ENCODE results near the gene NPIPB8. TPM values are rescaled to one million over a fixed set of nuclear protein-coding genes. Genes with fewer than 3 reads are reported as not detected.
"Not testable (repeated sequence)": the region's sequence is repeated elsewhere in the genome, so short reads cannot be mapped to it uniquely, and the experiment has no call there.

NPIPB8 gene
- total RNA-seq: not detected

DNA sequence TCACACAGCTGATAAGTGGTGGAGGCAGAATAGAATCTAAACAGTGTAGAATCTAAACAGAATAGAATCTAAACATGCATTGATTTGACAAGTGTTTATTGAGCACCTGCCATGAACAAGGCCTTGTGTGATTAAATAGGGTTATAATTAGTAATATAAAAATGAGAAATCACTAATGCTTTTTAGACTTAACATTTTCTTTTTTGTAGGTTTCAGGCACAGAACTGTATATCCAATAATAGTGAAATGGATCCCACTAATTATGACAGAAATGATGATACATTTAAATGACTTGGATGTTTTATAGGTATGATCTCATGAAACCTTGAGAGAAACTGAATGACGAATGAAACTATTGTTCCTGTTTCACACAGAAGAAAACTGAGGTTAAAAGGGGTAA, at the start of gene NPIPB8:
TSS of gene NPIPB8 (plus strand) at position 301 of the 400 bp plus-strand sequence. CDS start 296 bp downstream, outside the sequence.
- DNase-seq (ENCODE audit: low spot score): not testable (repeated sequence)

DNA sequence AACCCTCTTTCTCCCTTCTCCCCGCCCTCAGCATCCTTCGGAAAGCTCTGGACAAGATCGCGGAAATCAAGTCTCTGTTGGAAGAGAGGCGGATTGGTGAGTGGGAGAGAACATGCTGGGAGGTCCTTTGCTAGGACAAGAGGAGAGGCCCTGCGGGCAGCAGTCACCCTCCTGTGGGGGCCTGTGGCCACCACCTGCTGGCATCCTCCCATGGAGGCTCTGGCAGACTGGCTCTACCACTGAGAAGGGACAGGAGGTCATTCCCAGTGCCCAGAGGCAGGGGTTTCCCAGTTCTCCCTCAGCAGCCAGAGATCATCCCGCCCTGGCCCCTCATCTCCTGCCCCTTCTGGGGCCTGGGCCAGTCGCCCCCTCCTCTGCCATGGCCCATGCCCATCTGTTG, 48.8 kb upstream of the NPIPB8 start:
- no peak for DNase-seq (ENCODE audit: low spot score)

DNA sequence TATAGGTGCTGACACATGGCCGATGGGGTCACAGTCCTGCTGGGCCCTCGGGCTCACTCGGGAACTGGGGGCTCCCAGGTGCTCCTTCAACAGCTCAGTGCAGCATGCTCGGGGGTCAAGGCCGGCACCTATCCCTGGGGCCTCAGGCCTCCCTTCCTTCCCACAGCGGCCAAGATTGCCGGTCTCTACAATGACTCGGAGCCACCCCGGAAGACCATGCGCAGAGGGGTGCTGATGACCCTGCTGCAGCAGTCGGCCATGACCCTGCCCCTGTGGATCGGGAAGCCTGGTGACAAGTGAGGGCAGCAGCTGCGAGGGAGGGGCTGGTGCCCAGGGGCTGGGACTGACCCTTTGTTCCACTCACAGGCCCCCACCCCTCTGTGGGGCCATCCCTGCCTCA, 47.9 kb upstream of the NPIPB8 start:
- DNase-seq (ENCODE audit: low spot score): no peak

DNA sequence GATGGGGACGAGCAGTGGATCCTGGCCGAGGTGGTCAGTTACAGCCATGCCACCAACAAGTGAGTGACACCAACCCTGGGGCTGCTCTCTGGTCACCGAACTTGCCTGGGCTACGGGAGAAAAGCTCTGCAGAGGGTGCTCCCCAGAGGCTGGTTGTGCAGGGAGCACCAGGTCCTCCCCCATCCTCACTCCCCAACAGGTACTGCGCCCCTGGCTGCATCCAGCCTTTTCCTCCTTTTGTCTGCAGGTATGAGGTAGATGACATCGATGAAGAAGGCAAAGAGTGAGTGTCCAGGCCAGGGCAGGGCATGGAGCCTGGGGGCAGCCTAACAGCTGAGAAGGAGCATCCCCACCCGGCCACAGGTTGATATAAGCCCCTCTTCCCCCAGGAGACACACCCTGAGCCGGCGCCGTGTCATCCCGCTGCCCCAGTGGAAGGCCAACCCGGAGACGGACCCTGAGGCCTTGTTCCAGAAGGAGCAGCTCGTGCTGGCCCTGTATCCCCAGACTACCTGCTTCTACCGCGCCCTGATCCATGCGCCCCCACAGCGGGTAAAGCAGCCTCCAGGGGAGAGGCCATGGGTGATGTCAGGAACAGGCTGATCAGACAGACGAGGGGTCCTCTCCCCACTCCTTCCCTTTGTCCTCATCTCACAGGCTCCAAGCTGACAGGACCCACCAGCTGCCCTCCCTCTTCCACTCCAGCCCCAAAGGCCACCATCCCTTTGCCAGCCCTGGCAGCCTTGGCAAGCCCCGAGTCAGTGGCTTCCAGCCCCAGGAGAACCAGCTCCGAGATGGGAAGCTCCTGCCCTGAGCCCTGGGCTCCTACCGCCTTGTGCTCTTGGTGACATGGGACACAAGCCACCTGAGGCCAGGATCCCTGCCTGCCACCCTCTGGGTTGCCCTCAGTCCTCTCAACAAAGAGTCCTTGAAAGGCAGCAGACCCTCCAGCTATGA, 47.2 kb upstream of the NPIPB8 start:
- DNase-seq (ENCODE audit: low spot score): no peak

DNA sequence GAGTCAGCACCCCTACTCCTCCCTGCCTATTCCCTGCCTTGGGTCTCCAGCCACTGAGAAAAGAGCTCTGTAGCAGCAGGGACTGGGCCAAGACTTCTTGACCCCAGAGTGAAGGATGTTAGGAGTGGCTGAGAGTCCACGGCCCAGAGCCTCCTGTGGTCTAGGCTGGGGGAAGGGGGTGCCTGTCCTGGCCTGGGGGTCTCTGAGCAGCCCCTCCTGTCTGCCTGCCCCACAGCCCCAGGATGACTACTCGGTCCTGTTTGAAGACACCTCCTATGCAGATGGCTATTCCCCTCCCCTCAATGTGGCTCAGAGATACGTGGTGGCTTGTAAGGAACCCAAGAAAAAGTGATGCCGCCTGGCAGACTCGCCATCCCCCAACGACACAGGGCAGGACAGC, 46.5 kb upstream of the NPIPB8 start:
- no peak for DNase-seq (ENCODE audit: low spot score)

DNA sequence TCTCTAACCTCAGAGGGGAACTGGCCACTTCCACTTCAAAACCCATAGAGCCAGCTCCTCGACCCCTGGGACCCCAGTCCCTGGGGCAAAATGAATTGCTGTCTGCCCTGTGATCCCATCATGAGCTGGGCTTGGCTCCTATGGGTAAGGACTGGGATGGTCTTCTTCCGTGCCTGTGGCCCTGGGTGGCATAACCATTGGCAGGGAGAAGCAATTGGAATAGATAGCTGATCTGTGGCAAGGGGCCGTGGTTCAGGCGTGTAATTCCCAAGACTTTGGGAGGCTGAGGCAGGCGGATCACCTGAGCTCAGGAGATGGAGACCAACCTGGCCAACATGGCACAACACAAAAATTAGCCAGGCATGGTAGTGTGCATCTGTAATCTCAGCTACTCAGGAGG, 45.4 kb upstream of the NPIPB8 start:
- no peak for DNase-seq (ENCODE audit: low spot score)

DNA sequence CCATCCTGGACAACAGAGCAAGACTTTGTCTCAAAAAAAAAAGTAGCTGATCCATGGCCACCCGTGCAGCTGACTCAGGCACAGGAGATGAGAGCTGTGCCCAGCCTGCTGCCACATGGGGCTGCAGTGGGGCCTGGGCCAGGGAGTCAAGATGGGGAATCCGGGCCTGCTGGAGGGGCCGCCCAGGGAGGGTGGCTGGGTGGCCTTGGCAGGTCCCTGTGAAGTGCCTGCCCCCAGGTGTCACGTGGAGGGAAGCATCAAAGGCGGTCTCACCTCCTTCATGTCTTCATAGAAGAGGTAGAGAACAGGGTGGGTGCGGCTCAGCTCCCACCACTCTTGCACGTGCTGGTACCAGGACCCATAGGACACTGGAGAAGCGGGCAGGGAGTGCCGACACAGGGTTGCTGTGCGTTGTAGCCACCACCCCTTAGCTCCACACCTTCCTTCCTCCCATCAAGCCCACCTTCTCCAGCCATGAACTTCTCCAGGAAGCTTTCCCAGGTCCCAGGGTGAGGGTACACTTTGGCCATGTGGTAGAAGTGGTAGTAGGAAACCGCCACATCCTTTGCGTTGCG, 44.8 kb upstream of the NPIPB8 start:
- no peak for DNase-seq (ENCODE audit: low spot score)

DNA sequence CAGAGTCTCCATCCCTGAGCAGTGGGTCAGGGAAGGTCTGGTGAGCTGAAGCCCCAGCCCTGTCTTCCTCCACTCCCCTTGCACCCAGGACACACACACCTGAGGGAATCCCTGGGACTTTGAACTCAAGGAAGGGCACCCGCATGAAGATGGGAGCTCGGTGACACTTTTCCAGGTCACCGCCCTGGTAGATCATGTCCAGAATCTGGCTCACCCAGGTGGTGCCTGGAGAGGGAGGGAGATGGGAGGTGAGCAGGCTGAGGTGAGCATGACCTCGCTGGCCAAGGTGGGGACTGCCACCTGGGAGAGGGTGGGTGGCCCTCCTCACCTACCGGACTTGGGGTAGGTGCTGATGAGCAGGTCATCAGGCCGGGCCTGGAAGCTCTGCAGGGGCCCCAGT, 42.4 kb upstream of the NPIPB8 start:
- DNase-seq (ENCODE audit: low spot score): not testable (repeated sequence)

DNA sequence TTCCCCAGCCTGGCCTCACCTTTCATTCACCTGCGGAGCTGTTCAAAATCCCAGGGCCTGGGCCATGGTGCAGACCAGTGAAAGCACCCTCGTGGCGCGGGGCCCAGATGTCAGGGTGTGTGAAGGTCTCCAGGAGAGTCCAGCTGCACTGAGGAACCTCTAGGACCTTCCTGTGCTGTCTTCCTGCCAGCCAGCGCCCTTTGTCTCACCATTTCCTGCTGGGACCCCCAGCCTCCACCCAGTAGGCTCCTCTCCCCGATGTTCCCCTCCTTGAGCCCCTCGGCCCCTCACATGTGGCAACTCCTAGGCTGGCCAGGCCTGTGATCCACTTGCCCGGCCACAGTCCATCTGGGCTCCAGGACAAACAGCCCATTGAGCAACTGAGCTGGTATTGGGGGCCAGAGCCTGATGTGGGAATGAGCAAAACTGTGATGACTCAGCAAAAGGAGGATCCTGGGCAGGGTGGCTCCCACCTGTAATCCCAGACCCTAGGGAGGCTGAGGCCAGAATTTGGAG, 41.7 kb upstream of the NPIPB8 start:
- no peak for DNase-seq (ENCODE audit: low spot score)

DNA sequence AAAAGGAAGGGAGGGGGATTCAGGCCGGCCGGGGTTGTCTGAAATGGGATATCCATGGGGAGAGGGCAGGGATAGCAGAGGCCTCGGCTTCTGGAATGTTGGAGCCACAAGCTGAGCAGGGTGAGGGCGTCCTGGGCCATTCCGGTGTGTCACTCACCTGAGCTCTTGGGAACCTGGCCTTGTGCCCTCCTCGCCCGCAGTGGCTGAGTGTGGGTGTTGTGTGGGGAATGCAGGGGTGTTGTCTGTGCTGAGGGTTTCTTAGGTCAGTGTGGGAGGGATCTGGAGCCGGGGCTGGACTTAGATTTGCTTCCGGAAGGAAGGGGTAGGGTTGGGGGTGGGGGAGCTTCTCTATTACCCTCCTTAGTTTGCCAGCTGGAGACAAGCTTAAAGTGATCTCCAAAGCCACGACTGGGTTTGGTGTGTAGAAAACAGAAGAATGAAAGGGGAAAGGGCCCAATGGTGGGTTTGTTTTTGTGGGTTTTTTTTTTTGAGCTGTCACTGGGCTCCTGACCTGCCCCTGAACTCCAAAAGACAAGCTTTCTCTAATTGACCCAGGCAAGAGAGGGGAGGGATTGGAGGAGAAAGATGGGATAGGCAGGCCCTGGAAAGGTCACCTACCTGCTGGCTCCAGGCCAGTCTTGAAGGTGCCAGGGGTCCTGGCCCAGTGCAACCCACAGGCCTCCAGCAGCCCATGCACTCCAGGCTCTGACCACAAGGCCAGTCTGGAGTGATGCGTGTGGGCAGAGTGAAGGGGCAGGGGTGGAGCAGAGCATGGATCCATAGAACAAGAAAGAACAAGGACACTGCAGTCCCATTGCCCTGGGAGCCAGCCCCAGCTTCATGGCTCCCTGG, 40.8 kb upstream of the NPIPB8 start, which contains the start of gene SULT1A2:
TSS of gene SULT1A2 (minus strand) at position 211 of the 852 bp plus-strand sequence. CDS start 1,120 bp downstream, outside the sequence.
- DNase-seq (ENCODE audit: low spot score): peak; percentile 27

DNA sequence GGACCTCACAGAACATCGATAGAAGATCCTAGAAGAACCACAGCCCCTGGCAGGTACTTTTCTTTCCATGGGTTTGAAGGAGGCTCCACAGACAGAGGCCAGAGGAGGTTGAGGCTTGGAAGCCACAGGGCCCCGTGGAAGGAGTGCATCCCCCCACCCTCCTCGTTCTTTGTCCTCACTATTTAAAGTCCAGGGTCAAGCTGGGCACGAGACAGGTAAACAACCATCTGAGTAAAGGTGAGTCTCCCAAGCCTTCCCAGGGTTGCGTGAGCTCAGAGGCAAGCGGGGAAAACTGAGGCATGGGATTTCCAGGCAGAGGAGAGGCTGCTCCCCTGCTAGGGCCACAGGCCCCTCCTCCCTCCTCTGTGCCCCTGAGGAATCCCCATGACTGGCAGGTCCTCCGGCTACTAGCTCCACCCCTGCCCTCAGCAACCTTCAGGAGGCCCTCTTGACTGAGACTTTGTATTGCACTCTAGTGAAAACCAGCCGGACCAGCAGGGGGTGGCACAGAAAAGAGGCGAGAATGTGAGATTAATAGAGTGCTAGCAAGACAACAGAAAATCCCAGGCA, 40.1 kb upstream of the NPIPB8 start:
- DNase-seq (ENCODE audit: low spot score): no peak

DNA sequence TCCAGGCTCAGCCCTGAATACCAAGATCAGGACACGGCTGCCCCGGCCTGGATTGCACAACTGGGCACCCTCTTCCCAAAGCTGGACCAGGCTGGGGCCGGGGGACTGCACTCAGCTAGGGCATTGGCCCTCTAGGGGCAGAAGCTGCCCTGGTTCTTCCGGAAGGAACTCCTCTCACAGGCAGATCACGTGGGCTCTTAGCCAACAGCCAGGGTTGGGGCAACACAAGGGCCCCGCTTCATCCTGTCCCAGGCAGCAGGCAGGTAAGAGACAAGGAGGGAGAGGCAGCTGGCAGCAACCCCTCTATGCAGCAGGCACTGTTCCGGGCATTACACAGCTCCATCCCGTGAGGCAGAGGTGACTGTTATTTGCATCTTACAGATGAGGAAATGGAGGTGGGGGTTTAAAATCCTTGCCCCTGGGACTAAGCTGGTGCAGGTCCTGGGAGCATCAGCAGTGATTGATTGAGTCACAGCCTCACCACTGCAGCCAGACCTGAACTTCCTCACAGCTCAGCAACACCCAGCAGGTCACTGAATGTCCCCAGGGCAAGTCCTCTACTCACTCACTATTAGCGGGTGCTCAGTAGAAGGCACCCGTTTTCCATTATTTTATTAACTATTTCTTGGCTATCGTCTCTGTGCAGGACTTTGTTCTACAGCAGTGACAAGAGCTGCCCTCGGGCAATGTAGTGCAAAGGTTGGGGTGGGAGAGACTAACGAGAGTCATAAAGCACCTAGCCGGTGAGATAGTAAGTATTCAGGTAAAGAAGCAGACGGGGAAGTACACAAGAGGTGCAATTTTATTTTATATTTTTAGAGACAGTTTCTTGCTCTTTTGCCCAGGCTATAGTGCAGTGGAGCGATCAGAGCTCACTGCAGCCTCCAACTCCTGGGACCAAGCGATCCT, 38.2 kb upstream of the NPIPB8 start:
- DNase-seq (ENCODE audit: low spot score): not testable (repeated sequence)

DNA sequence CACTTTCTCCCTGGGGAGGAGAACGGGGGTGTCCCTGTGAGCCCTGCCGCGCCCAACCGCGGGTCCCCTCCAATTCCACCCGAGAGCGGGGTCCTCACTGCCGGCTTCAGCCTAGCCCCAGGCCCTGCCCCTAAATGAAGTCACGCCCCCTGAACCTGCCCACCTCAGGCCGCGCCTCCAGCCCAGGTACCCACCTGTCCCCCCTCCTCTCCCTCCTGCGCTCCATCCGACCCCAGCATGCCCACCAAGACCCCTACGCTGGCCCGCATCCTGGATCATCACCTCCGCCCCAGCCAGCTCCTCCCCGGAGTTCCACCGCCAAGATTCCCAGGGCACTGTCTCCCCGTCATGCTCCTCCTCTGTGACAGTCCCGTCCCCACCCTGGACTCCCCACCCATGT, 36.9 kb upstream of the NPIPB8 start:
- DNase-seq (ENCODE audit: low spot score): not testable (repeated sequence)

DNA sequence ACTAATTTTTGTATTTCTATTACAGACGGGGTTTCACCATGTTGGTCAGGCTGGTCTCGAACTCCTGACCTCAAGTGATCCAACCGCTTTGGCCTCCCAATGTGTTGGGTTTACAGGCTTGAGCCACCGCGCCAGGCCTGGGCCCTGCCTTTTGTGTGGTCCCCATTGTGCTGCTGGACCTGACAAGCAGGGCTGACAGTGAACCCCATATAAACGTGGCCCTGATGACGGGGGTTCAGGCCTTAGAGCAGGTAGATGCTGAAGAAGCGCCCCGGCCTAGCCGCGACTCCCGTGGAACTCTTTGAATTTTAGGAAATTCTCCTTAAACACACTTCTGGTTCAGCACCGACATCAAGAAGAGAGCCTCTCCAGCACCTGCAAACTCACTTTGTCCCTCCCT, 36.3 kb upstream of the NPIPB8 start:
- not testable (repeated sequence) for DNase-seq (ENCODE audit: low spot score)

DNA sequence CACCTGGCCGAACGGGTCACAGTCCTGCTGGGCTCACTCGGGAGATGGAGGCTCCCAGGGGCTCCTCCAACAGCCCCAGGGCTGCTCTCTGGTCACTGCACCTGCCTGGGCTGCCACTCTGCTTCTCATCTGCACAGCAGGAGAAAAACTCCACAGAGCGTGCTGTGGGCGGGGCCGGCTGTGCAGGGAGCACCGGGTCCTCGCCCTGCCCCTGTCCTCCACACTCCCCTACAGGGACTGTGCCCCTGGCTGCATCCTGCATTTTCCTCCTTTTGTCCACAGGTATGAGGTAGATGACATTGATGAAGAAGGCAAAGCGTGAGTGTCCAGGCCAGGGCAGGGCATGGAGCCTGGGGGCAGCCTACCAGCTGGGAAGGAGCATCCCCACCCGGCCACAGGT, 35.8 kb upstream of the NPIPB8 start:
- not testable (repeated sequence) for DNase-seq (ENCODE audit: low spot score)

DNA sequence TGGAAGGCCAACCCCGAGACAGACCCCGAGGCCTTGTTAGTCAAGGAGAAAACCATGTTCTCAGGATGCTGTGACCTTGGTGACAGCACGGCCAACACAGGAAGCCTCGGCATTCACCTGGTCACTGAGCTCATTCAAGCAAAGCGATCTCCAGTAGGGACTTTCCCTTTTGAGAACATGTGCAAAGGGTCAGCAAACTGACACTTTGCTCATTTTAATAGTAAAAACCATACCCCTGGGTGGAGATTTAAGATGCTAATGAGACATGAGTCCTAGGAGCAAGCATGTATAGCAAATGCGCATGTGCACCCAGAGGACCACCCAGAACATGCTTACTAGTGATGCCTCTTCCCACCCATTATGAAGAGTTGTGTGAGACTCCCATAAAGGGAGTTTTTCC, 35.3 kb upstream of the NPIPB8 start:
- no peak for DNase-seq (ENCODE audit: low spot score)

DNA sequence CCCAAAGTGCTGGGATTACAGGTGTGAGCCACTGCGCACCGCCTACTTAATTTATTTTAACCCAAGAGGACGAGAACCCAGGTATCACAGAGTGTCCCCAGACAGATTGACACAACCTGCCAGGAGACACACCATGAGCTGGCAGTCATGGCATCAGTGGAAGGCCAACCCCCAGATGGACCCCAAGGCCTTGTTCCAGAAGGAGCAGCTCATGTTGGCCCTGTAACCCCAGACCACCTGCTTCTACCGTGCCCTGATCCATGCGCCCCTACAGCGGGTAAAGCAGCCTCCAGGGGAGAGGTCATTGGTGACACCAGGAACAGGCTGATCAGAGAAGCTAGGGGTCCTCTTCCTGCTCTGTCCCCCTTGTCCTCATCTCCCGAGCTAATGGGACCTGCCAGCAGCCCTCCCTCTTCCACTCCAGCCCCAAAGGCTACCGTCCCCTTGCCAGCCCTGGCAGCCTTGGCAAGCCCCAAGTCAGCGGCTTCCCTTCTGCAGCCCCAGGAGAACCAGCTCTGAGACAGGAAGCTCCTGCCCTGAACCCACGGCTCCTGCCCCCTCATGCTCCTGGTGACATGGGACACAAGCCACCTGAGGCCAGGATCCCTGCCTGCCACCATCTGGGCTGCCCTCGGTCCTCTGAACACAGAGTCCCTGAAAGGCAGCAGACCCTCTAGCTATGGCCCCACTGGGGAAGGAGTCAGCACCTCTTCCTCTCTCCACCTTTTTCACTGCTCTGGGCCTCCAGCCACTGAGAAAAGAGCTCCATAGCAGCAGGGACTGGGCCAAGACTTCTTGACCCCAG, 34.3 kb upstream of the NPIPB8 start:
- no peak for DNase-seq (ENCODE audit: low spot score)

DNA sequence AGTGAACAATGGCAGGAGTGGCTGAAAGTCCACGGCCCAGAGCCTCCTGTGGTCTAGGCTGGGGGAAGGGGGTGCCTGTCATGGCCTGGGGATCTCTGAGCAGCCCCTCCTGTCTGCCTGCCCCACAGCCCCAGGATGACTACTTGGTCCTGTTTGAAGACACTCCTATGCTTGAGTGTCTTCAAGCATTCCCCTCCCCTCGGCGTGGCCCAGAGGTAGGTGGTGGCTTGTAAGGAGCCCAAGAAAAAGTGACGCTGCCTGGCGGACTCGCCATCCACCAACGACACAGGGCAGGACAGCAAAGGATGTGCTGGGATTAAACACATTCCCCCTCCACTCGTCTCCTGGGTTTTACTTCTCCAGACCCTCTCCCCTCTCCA, 33.7 kb upstream of the NPIPB8 start:
- DNase-seq (ENCODE audit: low spot score): no peak

DNA sequence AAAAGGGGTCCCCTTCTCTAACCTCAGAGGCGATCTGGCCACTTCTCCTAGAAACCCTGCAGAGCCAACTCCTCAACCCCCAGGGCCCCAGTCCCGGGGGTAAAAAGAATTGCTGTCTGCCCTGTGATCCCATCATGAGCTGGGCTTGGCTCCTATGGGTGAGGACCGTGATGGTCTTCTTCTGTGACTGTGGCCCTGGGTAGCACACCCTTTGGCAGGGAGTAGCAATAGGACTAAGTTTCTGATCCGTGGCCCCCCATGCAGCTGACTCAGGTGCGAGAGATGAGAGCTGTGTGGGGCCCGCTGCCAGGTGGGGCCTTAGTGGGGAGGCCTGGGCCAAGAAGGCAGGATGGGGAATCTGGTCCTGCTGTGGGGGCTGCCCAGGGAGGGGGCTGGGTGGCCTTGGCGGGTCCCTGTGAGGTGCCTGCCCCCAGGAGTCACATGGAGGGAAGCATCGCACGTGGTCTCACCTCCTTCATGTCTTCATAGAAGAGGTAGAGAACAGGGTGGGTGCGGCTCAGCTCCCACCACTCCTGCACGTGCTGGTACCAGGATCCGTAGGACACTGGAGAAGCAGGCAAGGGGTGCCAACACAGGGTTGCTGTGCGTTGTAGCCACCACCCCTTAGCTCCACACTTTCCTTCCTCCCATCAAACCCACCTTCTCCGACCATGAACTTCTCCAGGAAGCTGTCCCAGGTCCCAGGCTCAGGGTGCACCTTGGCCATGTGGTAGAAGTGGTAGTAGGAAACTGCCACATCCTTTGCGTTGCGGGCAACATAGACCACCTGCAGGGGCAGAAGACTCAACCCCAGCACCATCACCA, 31.4 kb upstream of the NPIPB8 start:
- no peak for DNase-seq (ENCODE audit: low spot score)

All from mucosa of gallbladder (tissue), 1 donor.